GM20000 (cell line): Measurements from ENCODE around the gene ZFP91.

Experiments used
- DNase-seq: peaks from one replicate; pipeline ENCODE4 v3.0.0; 2012; ENCODE audit warnings: low spot score
- TF ChIP-seq, protein P1 (sequence below): IDR thresholded peaks from 2 replicates; pipeline ENCODE4 v1.5.1; 2012; ENCODE audit warnings: mild to moderate bottlenecking, control low read depth; ENCODE audit errors: extremely low read depth, missing control alignments

The ZFP91 gene

DNA sequence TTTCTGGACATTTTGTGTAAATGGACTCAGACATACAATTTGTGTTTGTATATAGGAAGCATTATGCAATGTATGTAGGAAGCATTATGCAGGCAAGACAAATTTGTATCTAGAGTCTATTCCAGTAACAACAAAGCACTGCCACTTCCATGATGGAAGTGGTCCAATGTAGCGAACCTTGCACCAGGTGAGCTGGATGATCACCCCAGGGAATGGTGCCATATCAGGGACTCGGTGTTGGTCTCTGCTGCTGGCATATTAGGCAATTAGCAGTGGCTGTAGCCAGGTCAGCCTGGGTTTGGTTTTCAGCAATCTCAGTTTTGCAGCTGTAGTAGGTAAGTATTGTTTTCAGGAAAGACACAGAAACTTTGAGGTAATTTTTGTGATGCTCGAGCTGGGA lies 12.8 kb downstream of the ZFP91 start:
- TF ChIP-seq, protein P1, sequence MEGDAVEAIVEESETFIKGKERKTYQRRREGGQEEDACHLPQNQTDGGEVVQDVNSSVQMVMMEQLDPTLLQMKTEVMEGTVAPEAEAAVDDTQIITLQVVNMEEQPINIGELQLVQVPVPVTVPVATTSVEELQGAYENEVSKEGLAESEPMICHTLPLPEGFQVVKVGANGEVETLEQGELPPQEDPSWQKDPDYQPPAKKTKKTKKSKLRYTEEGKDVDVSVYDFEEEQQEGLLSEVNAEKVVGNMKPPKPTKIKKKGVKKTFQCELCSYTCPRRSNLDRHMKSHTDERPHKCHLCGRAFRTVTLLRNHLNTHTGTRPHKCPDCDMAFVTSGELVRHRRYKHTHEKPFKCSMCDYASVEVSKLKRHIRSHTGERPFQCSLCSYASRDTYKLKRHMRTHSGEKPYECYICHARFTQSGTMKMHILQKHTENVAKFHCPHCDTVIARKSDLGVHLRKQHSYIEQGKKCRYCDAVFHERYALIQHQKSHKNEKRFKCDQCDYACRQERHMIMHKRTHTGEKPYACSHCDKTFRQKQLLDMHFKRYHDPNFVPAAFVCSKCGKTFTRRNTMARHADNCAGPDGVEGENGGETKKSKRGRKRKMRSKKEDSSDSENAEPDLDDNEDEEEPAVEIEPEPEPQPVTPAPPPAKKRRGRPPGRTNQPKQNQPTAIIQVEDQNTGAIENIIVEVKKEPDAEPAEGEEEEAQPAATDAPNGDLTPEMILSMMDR: no peak
- no peak for DNase-seq

- no peak for DNase-seq
- TF ChIP-seq, protein P1: no peak
These were observed 14.1 kb downstream of the ZFP91 start for GRCh38 chr11:58592760-58593472.

DNA sequence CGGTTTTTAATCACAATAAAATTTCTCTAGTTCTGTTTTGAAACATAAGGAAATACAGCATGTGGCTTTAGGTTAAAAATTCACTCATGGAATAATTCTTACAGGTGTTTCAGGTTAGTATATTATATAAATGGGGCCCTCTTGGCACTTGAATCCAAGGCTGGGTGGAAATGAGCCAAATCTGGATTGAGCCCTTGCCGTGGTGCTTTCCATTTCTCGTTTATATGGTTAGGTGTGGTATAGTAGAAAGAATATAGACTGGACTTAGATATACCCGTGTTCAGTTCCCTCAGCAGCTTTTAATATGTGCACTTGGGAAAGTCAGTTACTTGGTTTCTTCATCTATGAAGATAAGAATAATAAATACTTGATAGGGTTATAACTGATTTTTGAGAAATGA lies 16.0 kb downstream of the ZFP91 start:
- DNase-seq: no peak
- TF ChIP-seq, protein P1: no peak

- no peak for DNase-seq
- TF ChIP-seq, protein P1: no peak
These were observed 17.8 kb downstream of the ZFP91 start for GRCh38 chr11:58596621-58597020.

DNA sequence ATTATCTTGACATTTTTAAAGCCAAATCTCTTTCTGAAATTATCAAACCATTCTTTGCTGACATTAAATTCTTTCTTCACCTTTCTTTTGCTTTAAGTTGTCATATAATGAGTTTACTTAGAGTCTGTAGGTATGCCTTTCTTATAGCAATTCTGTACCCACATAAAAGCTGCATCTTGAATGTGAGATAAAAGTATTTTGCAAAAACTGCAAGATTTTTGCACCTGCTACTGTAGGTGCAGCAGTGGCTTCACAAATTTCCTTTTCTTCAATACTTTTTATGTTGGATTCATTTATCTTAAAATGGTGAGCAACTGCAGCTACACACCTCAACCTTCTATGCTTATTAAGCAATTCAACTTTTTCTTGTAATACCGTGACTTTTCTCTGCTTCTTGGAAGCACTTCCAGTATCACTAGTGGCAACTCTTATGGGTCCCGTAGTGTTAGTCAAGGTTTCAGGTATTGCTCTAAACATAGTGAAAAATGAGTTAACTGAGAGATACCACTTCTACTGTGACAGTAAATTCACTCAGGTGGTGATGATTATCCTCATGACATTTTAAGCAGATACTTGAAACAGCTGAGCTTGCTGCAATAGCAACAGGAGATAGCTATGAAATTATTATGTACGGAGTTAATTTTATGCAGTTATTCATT lies 18.8 kb downstream of the ZFP91 start:
- no peak for DNase-seq
- TF ChIP-seq, protein P1: no peak

GRCh38 chr11:58600510-58600909 lies 21.6 kb downstream of the ZFP91 start:
- no peak for DNase-seq
- TF ChIP-seq, protein P1: no peak

GRCh38 chr11:58606930-58607714 lies 28.3 kb downstream of the ZFP91 start:
- no peak for DNase-seq

More at GRCh38 chr11:58606930-58607714, 28.3 kb downstream of the ZFP91 start:
- TF ChIP-seq, protein P1: no peak
